ENCODE data around the gene CES4A.

- TF ChIP-seq CTCF (IDR thresholded peaks at IDR 0.05; ENCODE audit: poor library complexity) (no peak), EZH2 (IDR thresholded peaks at IDR 0.05; ENCODE audit: borderline replicate concordance) (no peak)
Measured at GRCh38 chr16:67039260-67040020, 51.1 kb downstream of the CES4A start.
